ENCODE data around the gene GAK.

Gene GAK

DNA sequence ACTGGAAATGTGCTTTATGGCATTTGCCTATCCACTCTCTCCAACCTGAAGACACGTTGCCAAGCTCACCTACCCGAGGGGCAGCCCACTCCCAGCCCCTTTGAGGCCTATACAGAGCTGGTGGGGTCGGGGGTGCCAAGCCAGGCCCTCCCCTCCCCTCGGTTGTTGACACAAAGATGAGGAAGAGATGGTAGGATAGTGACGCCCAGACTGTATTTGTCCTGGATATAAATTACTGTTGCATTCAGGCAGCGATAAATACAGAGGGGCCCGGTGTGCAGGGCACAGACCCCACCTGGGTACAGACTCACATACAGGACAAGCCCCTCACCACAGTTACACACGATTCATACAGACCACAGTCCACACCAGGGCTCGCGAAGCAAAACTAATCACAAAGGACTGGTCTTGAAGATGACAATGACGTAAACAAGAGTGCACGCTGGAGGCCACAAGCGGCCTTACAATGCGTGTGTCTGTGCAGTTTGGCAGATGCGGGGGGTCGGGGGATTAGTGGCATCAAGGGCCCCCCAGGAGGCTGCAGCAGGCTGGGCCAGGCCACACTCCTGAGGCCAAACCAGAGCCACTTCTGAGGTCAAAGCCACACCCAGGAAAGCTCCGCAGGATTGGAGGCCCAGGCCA is 26.7 kb upstream of the GAK start:
- Mint-ChIP-seq H3K36me3 (ENCODE audit: low read depth) (no peaks in the 10 kb centered on the region), H3K27me3 (no peaks in the 10 kb centered on the region), H3K27ac (no peak overlapping the region), H3K9me3 (no peaks in the 10 kb centered on the region), H3K4me3 (no peak overlapping the region), H3K4me1 (ENCODE audit: low read depth) (no peaks in the 10 kb centered on the region)

DNA sequence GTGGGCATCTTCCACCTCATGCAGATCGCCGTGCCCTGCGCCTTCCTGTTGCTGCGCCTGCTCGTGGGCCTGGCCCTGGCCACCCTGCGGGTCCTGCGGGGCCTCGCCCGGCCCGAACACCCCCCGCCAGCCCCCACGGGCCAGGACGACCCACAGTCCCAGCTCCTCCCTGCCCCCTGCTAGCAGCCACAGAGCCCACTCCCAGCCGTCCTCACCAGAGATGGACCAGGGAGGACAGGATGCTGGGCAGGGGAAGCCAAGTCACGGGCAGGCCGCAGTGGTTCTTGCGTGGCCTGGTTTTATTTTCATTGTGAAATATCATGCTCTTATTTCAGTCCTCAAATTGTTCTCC is 26.2 kb upstream of the GAK start:
- no peaks in the 10 kb centered on the region for H3K4me1 Mint-ChIP-seq (ENCODE audit: low read depth)
- H3K27me3 Mint-ChIP-seq: no peaks in the 10 kb centered on the region
- H3K9me3 Mint-ChIP-seq: no peaks in the 10 kb centered on the region
- no peak overlapping the region for H3K4me3 Mint-ChIP-seq
- H3K36me3 Mint-ChIP-seq (ENCODE audit: low read depth): no peaks in the 10 kb centered on the region
- H3K27ac Mint-ChIP-seq: no peak overlapping the region

DNA sequence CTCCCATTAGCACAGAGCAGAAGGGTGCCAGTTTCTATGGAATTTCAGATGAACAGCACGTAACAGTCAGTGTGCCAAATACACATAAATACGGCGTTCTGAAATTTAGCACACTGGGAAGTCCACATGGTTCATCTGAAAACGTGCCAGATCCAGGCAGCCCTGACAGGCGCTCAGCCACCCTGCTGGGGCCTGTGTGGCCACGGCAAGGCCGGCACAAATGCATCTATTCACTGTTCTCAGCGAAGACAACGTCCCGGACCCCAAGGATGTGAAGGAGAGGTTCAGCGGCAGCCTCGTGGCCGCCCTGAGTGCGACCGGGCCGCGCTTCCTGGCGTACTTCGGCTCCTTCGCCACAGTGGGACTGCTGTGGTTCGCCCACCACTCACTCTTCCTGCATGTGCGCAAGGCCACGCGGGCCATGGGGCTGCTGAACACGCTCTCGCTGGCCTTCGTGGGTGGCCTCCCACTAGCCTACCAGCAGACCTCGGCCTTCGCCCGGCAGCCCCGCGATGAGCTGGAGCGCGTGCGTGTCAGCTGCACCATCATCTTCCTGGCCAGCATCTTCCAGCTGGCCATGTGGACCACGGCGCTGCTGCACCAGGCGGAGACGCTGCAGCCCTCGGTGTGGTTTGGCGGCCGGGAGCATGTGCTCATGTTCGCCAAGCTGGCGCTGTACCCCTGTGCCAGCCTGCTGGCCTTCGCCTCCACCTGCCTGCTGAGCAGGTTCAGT is 25.6 kb upstream of the GAK start:
- no peak overlapping the region for H3K27ac Mint-ChIP-seq
- no peaks in the 10 kb centered on the region for H3K36me3 Mint-ChIP-seq (ENCODE audit: low read depth)
- H3K9me3 Mint-ChIP-seq: no peaks in the 10 kb centered on the region
- H3K4me3 Mint-ChIP-seq: no peak overlapping the region
- H3K27me3 Mint-ChIP-seq: no peaks in the 10 kb centered on the region
- H3K4me1 Mint-ChIP-seq (ENCODE audit: low read depth): no peaks in the 10 kb centered on the region

DNA sequence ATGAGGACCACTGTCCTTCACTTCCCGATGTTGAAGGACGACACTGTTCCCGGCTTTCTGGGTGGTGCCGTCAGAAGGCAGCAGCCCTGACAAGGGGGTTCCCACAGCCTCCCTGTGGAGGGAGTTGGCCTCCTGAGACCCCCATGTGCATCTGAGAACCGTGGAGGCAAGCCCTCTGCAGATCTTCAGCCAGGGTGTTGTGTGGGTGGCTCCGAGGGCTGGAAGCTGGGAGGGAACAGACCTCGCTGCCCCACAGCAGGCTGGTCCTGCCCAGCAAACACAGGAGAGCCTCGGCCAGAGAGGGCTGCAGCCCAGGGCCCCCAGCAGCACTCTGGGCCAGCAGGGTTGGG is 25.1 kb upstream of the GAK start:
- Mint-ChIP-seq H3K36me3 (ENCODE audit: low read depth) (no peaks in the 10 kb centered on the region), H3K9me3 (no peaks in the 10 kb centered on the region), H3K27ac (no peak overlapping the region), H3K27me3 (no peaks in the 10 kb centered on the region), H3K4me1 (ENCODE audit: low read depth) (no peaks in the 10 kb centered on the region), H3K4me3 (no peak overlapping the region)

DNA sequence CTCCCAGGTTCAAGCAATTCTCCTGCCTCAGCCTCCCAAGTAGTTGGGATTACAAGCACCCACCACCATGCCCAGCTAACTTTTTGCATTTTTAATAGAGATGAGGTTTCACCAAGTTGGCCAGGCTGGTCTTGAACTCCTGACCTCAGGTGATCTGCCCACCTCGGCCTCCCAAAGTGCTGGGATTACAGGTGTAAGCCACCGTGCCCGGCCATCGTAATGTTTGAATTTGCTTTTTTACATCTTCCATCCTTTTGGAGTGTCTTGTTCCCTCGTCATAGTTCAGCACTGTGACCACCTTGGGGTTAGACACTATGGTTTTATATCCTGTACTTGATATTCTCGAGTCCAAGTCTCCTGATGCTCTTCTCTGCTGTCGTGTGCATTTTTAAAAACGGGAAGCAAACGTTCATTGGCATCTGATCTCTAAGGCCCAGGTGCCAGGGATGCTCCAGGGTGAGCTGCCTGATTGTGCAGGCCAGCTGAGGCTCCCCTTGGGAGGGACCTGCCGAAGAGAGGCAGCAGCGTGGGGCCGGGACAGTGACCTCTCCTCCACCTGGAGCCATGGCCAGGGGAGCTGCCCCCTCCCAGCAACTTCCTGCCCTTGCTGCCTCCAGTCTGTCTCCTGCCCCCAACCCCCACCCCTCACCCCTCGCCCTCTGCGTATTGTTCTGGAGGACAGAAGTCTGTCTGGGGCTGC is 24.6 kb upstream of the GAK start:
- Mint-ChIP-seq H3K27ac (no peak overlapping the region), H3K36me3 (ENCODE audit: low read depth) (no peaks in the 10 kb centered on the region), H3K4me1 (ENCODE audit: low read depth) (no peaks in the 10 kb centered on the region), H3K27me3 (no peaks in the 10 kb centered on the region), H3K9me3 (no peaks in the 10 kb centered on the region), H3K4me3 (no peak overlapping the region)

DNA sequence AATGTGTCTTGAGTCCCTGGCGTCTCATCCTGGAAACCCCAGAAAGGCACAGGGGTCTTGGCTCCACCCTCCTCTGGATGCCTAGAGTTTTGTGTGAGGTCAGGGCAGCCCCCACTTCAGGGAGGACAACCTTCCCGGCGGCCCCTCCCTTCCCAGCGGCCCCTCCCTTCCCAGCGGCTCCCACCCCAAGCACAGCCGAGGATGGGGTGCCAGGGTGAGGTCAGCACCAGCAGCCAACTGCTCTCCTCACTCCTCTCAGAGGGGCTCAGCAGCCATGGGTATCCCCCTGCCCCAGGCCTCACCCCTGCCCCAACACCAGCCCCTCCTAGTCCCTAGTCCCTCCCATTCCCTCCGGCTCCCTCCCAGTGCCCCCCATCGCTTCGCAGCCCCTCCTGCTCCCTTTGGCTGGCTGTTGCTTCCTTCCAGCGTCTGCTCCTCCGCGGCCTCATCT is 23.8 kb upstream of the GAK start:
- Mint-ChIP-seq H3K4me3 (no peak overlapping the region), H3K36me3 (ENCODE audit: low read depth) (no peaks in the 10 kb centered on the region), H3K9me3 (no peaks in the 10 kb centered on the region), H3K27me3 (no peaks in the 10 kb centered on the region), H3K27ac (no peak overlapping the region), H3K4me1 (ENCODE audit: low read depth) (no peaks in the 10 kb centered on the region)

DNA sequence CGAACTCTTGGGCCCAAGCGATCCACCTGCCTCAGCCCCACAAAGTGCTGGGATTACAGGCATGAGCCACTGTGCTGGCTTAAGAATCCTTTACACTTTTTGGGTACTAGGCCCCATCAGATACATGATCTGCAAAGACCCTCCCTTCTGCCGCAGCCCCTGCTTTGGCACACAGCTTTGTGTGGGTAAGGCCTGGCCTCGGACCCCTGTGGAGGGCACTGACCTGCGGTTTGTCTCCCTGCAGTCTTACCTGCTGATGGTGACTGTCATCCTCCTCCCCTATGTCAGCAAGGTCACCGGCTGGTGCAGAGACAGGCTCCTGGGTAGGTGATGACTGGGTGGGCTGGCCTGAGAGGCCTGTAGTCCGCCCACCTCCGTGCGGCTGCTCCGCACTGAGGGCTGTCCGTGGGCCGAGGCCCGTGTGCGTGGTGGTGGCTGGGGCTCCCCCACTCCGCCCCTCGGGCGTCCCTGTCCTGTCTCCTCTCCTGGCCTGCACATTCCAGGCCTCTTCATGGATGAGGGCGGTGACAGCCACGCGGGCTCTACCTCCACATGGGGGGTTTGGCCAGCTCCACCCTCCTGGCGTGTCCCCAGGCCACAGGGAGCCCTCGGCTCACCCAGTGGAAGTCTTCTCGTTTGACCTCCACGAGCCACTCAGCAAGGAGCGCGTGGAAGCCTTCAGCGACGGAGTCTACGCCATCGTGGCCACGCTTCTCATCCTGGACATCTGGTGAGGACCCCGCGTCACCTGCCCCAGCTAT is 23.2 kb upstream of the GAK start:
- no peaks in the 10 kb centered on the region for H3K9me3 Mint-ChIP-seq
- H3K4me1 Mint-ChIP-seq (ENCODE audit: low read depth): no peaks in the 10 kb centered on the region
- no peaks in the 10 kb centered on the region for H3K36me3 Mint-ChIP-seq (ENCODE audit: low read depth)
- no peaks in the 10 kb centered on the region for H3K27me3 Mint-ChIP-seq
- H3K4me3 Mint-ChIP-seq: no peak overlapping the region
- H3K27ac Mint-ChIP-seq: no peak overlapping the region

DNA sequence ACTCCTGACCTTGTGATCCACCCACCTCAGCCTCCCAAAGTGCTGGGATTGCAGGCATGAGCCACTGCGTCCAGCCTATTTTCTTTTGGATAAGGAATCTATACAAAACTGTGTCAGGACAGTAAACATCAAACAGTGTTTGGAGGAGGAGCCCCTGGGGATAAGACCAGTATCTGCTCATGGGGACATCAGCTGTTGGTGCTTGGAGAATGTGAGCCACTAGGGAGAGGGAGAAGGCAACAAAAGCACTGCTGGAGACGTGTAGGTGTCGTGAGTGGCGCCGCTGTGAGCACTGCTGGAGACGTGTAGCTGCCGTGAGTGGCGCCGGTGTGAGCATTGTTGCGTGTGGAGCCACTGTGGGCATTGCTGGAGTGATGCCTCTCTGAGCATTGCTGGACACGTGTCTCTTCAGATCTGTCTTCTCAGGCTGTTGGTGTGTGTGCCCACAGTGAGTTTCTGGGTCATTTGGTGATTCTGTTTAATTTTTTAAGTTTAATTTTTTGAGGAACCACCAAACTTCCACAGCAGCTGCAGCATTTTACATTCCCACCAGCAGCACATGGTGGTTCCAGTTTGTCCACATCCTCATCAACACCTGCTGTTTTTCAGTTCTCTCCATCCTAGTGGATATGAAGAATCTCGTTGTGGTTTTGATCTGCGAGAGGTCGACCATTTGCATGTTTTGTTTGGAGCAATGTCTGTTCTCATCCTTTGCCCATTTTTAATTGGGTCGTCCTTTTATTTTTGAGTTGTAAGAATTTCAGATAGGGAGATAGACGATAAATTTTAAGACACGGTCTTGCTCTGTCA is 22.3 kb upstream of the GAK start:
- Mint-ChIP-seq H3K27ac (no peak overlapping the region), H3K36me3 (ENCODE audit: low read depth) (no peaks in the 10 kb centered on the region), H3K9me3 (no peaks in the 10 kb centered on the region), H3K27me3 (no peaks in the 10 kb centered on the region), H3K4me1 (ENCODE audit: low read depth) (no peaks in the 10 kb centered on the region), H3K4me3 (no peak overlapping the region)

DNA sequence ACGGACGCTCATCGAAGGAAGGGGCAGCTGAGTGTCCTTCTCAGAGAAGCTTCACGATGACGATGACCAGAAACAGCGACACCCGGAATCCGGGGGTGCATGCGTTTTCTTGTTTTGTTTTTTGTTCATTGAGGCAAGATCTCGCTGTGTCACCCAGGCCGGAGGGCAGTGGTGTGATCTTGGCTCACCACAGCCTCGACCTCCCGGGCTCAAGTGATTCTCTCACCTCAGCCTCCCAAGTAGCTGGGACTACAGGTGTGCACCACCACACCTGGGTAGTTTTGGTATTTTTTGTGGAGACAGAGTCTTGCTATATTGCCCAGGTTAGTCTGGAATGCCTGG is 21.4 kb upstream of the GAK start:
- Mint-ChIP-seq H3K27me3 (no peaks in the 10 kb centered on the region), H3K4me3 (no peak overlapping the region), H3K9me3 (no peaks in the 10 kb centered on the region), H3K4me1 (ENCODE audit: low read depth) (no peaks in the 10 kb centered on the region), H3K36me3 (ENCODE audit: low read depth) (no peaks in the 10 kb centered on the region), H3K27ac (no peak overlapping the region)

DNA sequence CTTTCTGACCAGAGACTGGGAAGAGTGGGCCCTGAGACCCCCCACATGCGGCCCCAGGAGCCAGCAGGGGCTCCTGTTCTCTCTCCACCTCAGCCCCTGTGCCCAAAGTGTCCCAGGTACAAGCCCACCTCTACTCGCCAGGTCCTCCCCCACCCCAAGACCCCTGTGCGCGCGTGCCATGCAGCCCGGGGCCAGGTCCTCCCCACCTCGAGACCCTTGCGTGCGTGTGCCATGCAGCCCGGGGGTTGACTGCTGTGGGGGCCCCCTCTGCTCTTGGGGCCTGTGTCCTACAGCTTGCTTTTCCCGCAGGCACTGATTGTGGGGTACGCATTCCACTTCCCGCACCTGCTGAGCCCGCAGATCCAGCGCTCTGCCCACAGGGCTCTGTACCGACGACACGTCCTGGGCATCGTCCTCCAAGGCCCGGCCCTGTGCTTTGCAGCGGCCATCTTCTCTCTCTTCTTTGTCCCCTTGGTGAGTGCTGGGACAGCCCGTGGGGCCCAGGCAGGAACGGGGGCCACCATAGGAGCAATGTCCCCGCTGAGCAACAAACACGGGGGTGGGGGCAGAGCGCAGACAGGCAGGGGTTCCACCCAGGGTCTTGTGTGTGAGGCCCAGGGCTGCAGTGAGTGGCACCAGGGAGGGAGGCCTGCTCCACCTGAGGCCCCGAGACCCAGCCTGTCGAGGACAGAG is 20.9 kb upstream of the GAK start:
- Mint-ChIP-seq H3K9me3 (no peaks in the 10 kb centered on the region), H3K27ac (no peak overlapping the region), H3K36me3 (ENCODE audit: low read depth) (no peaks in the 10 kb centered on the region), H3K4me1 (ENCODE audit: low read depth) (no peaks in the 10 kb centered on the region), H3K27me3 (no peaks in the 10 kb centered on the region), H3K4me3 (no peak overlapping the region)

DNA sequence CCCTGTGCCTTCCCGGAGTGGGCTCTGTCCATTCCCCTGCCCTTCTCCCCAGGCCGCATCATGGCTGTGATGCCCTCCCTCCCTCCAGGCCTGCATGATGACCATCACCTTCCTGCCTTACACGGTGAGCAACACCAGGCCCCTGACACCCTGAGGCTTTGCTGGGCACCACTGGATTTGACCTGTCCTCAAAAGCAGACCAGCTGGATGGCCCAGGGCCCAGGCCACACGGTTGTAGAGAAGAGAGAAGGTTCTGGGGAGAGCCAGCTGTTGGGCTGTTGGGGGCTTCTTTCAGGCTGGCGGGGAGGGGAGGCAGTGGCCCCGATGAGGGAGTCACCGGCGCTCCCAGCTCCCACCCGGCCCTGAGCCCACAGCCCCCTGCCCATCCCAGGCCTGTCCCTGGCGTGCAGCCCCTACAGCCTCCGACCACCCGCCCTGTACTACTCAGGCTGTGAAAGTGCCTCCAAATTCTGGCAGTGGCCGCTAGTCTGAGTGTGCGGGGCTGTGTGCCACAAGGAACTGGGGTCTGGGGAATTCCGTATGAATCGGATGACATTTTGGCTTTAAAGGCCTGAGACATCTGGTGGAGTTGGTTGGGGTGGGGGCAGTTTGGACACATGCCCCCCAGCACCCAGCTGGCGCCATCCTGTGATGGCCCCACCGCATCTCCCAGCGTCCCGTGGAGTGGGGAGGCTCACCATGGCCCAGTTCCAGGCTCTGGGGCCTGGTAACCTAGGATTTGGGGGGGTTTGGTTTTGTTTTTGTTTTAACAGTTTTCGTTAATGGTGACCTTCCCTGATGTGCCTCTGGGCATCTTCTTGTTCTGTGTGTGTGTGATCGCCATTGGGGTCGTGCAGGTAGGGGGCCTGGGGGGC is 19.7 kb upstream of the GAK start:
- Mint-ChIP-seq H3K4me1 (ENCODE audit: low read depth) (no peaks in the 10 kb centered on the region), H3K27me3 (no peaks in the 10 kb centered on the region), H3K4me3 (no peak overlapping the region), H3K9me3 (no peaks in the 10 kb centered on the region), H3K36me3 (ENCODE audit: low read depth) (no peaks in the 10 kb centered on the region), H3K27ac (no peak overlapping the region)

DNA sequence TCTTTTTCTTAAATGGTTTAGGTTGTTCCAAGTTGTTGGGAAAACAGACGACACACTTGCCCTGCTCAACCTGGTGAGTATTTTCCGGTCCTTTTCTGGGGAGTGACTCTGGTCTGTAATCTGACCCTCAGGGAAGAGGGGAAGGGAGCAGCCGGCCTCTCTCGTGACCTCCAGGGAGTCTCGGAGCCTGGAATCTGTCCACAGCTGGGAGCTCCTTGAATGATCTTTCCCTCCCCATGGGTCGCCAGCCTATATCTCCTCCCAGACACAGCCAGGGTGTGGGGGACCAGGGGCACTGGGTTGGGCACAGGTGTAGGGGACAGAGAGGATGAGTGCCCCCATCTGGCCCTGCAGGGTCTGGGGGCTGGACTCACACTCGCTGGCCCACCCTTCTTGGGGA is 19.1 kb upstream of the GAK start:
- no peaks in the 10 kb centered on the region for H3K36me3 Mint-ChIP-seq (ENCODE audit: low read depth)

DNA sequence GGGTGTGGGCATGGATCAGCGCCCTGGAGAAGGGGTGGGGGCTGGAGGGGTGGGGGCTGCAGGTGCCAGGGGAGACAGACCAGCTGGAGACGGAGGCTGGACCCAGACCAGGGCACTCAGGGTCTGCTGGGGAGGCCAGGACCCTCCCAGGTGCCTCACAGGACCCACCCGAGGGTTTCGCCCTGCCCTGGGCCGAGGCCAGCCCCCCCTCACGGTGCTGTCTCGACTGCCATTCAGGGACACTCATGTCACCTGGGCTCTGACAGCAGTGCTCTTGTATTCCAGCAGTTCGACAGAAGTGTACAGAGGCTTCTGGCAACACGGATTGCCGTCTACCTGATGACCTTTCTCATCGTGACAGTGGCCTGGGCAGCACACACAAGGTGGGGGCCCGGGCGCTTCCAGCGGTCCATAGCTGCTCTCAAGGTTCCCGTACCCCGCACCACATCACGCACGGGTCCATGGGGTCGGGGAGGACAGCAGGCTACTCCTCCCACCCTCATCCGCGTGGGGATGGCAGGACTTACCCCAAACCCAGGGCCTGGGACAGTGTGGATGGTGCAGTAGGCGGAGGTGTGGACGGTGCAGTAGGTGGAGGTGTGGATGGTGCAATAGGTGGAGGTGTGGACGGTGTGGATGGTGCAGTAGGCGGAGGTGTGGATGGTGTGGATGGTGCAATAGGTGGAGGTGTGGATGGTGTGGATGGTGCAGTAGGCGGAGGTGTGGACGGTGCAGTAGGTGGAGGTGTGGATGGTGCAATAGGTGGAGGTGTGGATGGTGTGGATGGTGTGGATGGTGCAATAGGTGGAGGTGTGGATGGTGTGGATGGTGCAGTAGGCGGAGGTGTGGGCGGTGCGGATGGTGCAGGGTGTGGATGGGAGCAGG is 18.3 kb upstream of the GAK start:
- Mint-ChIP-seq H3K27me3 (no peaks in the 10 kb centered on the region), H3K36me3 (ENCODE audit: low read depth) (no peaks in the 10 kb centered on the region), H3K9me3 (no peaks in the 10 kb centered on the region), H3K4me1 (ENCODE audit: low read depth) (no peaks in the 10 kb centered on the region), H3K4me3 (no peak overlapping the region), H3K27ac (no peak overlapping the region)

More for the DNA sequence above, 19.1 kb upstream of the GAK start:
- no peak overlapping the region for H3K27ac Mint-ChIP-seq
- H3K27me3 Mint-ChIP-seq: no peaks in the 10 kb centered on the region
- no peaks in the 10 kb centered on the region for H3K9me3 Mint-ChIP-seq
- no peaks in the 10 kb centered on the region for H3K4me1 Mint-ChIP-seq (ENCODE audit: low read depth)
- no peak overlapping the region for H3K4me3 Mint-ChIP-seq

Measured in stimulated activated naive CD8-positive, alpha-beta T cell treated with anti-CD3 and anti-CD28 coated beads, Interleukin-15, Interleukin-2, amounts not matched to agents 100 ng/mL and 50 ng/mL, for 24 hours (primary cell).